ENCODE data around the gene TXNRD1.

Gene TXNRD1

GRCh38 chr12:104353012-104353981 is 137.7 kb downstream of the TXNRD1 start:
- no peak for DNase-seq

DNA sequence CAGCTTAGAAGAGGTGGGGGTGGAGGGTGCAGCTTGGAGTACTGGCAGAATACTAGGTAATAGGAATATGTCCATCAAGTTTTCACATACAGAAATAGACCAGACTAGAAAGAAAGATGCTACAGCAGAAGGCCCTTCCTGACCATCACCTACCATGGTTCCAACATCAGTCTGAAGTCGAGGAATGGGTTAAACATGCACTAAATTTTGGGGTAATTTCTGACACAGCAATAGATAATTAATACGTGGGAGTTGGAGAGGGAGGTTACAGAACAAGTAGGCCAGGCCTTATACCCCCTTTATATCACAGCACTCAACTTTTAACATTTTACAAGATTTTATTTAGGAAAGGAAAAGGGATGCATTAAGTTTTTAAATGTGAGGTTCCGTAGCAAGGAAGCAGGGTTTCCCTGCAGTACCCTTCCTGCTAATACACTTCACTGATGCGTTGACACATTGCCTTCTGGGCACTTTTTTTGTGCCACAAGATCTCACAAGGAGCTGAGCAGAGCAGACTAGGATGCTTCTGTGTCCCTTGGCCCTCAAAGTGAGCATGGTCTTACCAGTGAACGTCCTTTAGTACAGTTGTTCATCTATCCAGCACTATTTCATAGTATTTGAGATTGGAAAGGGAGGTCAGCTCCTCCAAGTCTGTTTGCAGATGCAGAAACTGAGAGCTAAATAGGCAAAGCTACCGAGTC is 138.7 kb downstream of the TXNRD1 start:
- DNase-seq, result no peak

- no peak for DNase-seq
Observed at GRCh38 chr12:104354868-104355570, 139.4 kb downstream of the TXNRD1 start.

DNA sequence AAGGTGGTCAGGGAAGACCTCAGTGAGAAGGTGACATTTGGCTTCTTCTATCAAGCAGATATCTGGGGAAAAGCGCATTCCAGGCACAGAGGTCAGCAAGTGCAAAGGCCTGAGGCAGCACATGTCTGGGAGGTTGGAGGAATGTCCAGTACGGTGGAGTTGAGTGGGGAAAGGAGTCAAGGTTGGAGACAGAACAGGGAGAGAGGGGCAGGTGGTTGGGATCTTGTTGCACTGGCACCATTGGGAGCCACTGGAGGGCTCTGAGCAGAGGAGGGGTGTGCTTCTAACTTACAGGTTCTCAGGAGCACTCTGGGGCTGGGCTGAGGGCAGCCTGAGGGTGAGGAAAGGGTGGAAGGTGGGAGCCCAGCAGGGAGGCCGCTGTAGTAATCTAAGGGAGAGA is 140.1 kb downstream of the TXNRD1 start:
- DNase-seq, result no peak

- peak; percentile 5 for DNase-seq
Observed at GRCh38 chr12:104356231-104357115, 140.9 kb downstream of the TXNRD1 start.

GRCh38 chr12:104357421-104357952 is 141.9 kb downstream of the TXNRD1 start:
- DNase-seq, result peak; percentile 27

GRCh38 chr12:104358353-104359003 is 142.9 kb downstream of the TXNRD1 start:
- peak; percentile 89 for DNase-seq

- DNase-seq, result no peak
Observed at GRCh38 chr12:104359216-104359615, 143.6 kb downstream of the TXNRD1 start.

DNA sequence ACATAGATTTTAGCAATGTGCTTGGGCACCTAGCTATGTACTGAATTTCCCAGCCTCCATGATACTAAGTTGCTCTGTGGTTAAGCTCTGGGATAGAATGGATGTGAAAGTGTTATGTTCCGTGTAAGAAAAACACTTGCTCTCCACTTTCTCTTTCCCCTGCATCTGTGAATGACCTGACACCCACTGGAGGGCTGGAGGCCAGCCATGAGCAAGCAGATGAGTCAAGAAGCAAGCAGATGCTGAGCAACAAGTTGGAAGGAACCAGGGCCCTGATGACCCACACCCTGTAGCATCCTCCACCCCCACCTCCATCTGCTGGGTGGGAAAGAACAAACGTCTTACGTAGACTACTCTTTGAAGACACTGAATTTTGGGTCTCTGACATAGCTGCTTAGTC is 144.6 kb downstream of the TXNRD1 start:
- DNase-seq, result peak; percentile 56

DNA sequence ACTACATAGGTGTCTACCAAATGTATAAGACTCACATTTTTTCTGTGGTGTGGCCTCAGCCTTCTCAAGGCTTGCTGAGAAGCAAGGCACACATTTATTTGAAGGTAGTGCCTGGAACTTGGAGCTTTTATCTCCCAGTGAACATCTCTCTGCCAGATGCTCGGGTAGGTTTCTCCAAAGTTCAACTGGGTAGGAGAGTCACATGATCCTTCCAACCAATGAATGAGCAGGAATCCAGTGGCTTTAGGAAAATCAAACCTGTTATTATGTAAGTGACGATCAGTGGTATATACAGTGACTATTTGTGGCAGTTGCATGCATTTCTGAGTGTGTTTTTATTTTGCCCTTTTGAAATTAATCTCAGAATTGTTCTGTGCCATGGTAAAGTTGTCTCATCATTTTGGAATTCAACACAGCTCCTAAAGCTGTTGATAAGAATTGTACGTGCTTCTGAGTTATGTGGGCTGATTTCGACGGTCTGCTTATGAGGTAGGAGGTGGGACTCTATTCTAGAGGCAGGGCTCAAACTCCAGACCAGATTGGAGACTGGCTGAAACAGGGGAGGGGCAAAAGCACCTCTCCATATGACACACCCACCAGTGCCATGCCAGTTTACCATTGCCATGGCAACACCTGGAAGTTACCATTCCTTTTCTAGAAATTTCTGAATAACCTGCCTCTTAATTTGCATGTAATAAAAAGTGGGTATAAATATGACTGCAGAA is 145.6 kb downstream of the TXNRD1 start:
- no peak for DNase-seq

- DNase-seq, result no peak
Observed at GRCh38 chr12:104365921-104366410, 150.4 kb downstream of the TXNRD1 start.

DNA sequence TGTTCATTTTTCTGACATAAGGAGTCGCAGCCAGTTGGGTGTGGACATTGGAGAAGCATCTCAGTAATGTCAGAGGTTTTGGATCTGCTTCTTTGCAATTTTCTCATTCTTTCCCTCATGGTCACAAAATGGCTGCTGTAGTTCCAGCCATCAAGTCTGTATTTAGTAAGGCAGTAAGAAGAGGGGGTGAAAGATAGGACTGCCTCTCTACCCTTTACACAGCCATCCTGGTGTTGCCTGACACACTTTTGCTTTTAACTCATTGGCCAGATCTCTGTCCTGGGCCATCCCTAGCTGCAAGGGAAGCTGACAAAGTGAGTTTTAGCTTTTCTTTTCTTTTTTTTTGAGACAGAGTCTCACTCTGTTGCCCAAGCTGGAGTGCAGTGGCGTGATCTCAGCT is 154.1 kb downstream of the TXNRD1 start:
- DNase-seq, result no peak

- DNase-seq, result no peak
Observed at GRCh38 chr12:104371043-104371870, 155.7 kb downstream of the TXNRD1 start.

GRCh38 chr12:104372061-104372720 is 156.6 kb downstream of the TXNRD1 start:
- DNase-seq, result no peak

DNA sequence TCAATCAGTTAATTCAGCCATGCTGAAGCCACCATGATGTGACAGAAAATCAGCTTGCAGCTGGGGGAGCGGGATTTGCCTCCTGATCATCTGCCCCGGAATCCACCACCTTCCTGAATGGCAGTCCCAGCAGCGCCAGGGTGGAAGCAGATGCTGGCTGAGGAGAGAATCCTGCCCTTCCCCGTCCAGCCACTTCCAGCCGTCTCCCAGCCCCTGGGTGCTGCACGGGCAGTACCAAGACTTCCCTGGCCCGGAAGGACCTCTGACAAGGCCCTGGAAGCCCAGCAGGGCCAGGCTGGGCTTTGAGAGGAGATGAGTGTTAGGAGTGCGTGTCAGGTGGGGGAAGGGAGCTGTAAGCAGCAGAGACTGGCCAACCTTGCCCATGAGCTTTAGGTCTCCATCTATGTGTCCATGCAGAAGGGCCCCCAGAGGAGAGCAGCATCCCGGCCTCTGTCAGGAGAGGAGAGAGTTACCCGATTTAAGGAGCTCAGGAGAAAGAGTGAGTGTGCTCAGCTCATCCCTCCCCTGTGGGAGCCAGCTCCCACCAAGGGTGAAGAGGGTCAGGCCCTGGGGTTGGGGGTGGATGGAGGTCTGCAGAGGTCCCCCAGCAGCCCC is 157.2 kb downstream of the TXNRD1 start:
- DNase-seq, result no peak

- DNase-seq, result no peak
Observed at GRCh38 chr12:104374071-104374470, 158.5 kb downstream of the TXNRD1 start.

- DNase-seq, result no peak
Observed at GRCh38 chr12:104374806-104375205, 159.2 kb downstream of the TXNRD1 start.

DNA sequence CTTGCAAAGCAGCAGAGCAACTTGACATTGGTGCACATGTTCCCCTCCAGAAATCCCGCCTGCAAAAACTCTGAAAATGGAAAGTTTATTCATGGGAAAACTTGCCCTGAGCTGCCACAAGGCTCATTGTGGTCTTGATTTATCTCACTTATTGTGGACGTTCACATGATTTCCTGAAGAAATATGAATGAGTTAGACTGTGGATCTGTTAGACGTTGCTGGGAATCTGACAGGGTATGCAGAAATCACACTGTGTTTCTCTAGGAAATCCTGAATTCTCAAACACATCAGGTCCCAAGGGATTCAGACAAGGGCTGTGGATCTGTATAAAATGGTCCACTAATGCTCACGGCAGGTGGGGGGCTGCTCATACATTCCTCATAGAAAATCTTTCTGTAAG is 160.2 kb downstream of the TXNRD1 start:
- no peak for DNase-seq
